ENCODE results near the gene OTOS. TPM values are rescaled to one million over a fixed set of nuclear protein-coding genes. Genes with fewer than 3 reads are reported as not detected.

OTOS gene
- total and polyA plus RNA-seq, 4 donors, result not detected

DNA sequence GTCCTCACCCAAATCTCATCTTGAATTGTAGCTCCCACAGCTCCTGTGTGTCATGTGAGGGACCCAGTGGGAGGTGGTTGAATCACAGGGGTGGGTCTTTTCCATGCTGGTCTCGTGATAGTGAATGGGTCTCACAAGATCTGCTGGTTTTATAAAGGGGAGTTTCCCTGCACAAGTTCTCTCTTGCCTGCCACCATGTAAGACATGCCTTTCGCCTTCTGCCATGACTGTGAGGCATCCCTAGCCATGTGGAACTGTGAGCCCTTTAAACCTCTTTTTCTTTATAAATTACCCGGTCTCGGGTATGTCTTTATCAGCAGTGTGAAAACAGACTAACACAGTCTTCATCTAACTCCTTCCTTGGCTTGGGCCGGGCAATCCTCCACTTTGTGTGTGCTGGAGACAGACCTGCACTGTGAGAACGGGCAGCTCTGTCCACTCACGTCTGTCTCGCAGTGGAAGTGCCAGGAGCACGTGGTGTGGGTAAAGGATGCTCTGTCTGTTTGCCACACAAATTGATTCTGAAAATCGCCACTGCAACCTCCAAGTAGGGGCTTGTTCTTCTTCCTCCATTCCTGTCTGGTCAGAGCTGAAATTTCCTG, 47.6 kb upstream of the OTOS start:
- no peak overlapping the region for H3K27ac ChIP-seq (ENCODE audit: low read depth in 1 of 2, low read length in 2 of 2)
- peaks cover 0 to 11% (median 0%) of the 10 kb centered on the region in 4 donors for H3K27me3 ChIP-seq (ENCODE audit: control insufficient read depth in 4 of 4, insufficient read depth in 4 of 4, low read length in 3 of 4)
- no peak overlapping the region for H3K9ac ChIP-seq (ENCODE audit: low read depth in 1 of 2, low read length in 2 of 2)
- H3K9me3 ChIP-seq (ENCODE audit: control insufficient read depth in 4 of 4, low read length in 3 of 4), result no peaks in the 10 kb centered on the region
- H3K4me3 ChIP-seq (ENCODE audit: low read depth in 1 of 3, low read length in 3 of 3), result no peak overlapping the region
- no peaks in the 10 kb centered on the region for H3K4me1 ChIP-seq (ENCODE audit: control insufficient read depth in 4 of 4, insufficient read depth in 4 of 4, low read length in 3 of 4)
- TF ChIP-seq FOXA1 (IDR thresholded peaks at IDR 0.05), result no peak
- no peak for TF ChIP-seq FOXA2 (IDR thresholded peaks at IDR 0.05)
- TF ChIP-seq HNF4G (IDR thresholded peaks at IDR 0.05), result no peak
- TF ChIP-seq, protein P1, sequence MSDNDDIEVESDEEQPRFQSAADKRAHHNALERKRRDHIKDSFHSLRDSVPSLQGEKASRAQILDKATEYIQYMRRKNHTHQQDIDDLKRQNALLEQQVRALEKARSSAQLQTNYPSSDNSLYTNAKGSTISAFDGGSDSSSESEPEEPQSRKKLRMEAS (IDR thresholded peaks at IDR 0.05), result no peak
- TF ChIP-seq TAF1 (conservative IDR thresholded peaks at IDR 0.05), result no peak
- TF ChIP-seq RAD21 (IDR thresholded peaks at IDR 0.05), result no peak
- TF ChIP-seq, protein P2, sequence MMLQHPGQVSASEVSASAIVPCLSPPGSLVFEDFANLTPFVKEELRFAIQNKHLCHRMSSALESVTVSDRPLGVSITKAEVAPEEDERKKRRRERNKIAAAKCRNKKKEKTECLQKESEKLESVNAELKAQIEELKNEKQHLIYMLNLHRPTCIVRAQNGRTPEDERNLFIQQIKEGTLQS (IDR thresholded peaks at IDR 0.05), result no peak
- TF ChIP-seq GABPA (IDR thresholded peaks at IDR 0.05 in 1 of 2, conservative IDR thresholded peaks at IDR 0.05 in 1 of 2), result no peak
- no peak for DNase-seq (ENCODE audit: low spot score)
- H3K36me3 ChIP-seq (ENCODE audit: control insufficient read depth in 4 of 4, insufficient read depth in 3 of 4, low read depth in 1 of 4, low read length in 3 of 4), result no peaks in the 10 kb centered on the region
- 76% methylated on average over 10 of the region's 10 CpGs for WGBS

DNA sequence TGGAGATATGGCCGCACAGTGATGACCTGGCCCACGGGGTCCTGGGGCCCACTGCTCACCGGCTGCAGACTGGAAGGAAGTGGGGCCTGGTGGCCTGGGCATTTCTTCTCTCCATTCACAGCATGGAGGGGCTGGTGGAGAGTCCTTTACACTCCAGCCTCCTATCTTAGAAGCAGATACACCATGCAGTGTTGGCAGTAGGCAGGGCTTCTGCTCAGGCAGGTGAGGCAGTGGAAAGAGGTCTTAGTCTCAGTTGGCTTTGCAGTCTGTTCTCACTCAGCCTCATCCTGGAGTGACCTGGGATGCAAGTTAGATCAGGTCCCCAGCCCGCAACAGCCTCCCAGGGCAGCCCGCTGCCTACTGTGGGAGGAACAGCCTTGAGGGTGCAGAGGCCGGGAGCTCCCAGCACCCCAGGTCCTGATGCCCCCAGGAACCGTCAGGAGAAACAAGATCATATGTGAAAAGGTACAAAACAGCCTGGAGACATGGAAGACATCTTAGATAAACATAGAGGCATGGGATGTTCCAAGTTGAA, 45.8 kb upstream of the OTOS start:
- peaks cover 0 to 9% (median 0%) of the 10 kb centered on the region in 4 donors for H3K27me3 ChIP-seq (ENCODE audit: control insufficient read depth in 4 of 4, insufficient read depth in 4 of 4, low read length in 3 of 4)
- 85% methylated on average over 7 of the region's 7 CpGs for WGBS
- DNase-seq (ENCODE audit: low spot score), result no peak
- no peak for TF ChIP-seq FOXA1 (IDR thresholded peaks at IDR 0.05)
- TF ChIP-seq, protein P3, sequence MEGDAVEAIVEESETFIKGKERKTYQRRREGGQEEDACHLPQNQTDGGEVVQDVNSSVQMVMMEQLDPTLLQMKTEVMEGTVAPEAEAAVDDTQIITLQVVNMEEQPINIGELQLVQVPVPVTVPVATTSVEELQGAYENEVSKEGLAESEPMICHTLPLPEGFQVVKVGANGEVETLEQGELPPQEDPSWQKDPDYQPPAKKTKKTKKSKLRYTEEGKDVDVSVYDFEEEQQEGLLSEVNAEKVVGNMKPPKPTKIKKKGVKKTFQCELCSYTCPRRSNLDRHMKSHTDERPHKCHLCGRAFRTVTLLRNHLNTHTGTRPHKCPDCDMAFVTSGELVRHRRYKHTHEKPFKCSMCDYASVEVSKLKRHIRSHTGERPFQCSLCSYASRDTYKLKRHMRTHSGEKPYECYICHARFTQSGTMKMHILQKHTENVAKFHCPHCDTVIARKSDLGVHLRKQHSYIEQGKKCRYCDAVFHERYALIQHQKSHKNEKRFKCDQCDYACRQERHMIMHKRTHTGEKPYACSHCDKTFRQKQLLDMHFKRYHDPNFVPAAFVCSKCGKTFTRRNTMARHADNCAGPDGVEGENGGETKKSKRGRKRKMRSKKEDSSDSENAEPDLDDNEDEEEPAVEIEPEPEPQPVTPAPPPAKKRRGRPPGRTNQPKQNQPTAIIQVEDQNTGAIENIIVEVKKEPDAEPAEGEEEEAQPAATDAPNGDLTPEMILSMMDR (IDR thresholded peaks at IDR 0.05; ENCODE audit: low read depth, low read length, missing input control), result no peak
- TF ChIP-seq, protein P4, sequence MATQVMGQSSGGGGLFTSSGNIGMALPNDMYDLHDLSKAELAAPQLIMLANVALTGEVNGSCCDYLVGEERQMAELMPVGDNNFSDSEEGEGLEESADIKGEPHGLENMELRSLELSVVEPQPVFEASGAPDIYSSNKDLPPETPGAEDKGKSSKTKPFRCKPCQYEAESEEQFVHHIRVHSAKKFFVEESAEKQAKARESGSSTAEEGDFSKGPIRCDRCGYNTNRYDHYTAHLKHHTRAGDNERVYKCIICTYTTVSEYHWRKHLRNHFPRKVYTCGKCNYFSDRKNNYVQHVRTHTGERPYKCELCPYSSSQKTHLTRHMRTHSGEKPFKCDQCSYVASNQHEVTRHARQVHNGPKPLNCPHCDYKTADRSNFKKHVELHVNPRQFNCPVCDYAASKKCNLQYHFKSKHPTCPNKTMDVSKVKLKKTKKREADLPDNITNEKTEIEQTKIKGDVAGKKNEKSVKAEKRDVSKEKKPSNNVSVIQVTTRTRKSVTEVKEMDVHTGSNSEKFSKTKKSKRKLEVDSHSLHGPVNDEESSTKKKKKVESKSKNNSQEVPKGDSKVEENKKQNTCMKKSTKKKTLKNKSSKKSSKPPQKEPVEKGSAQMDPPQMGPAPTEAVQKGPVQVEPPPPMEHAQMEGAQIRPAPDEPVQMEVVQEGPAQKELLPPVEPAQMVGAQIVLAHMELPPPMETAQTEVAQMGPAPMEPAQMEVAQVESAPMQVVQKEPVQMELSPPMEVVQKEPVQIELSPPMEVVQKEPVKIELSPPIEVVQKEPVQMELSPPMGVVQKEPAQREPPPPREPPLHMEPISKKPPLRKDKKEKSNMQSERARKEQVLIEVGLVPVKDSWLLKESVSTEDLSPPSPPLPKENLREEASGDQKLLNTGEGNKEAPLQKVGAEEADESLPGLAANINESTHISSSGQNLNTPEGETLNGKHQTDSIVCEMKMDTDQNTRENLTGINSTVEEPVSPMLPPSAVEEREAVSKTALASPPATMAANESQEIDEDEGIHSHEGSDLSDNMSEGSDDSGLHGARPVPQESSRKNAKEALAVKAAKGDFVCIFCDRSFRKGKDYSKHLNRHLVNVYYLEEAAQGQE (IDR thresholded peaks at IDR 0.05), result no peak
- TF ChIP-seq EGR1 (IDR thresholded peaks at IDR 0.05; ENCODE audit: low read depth in 2 of 2), result no peak
- no peak for TF ChIP-seq YY1 (IDR thresholded peaks at IDR 0.05)
- TF ChIP-seq, protein P5, sequence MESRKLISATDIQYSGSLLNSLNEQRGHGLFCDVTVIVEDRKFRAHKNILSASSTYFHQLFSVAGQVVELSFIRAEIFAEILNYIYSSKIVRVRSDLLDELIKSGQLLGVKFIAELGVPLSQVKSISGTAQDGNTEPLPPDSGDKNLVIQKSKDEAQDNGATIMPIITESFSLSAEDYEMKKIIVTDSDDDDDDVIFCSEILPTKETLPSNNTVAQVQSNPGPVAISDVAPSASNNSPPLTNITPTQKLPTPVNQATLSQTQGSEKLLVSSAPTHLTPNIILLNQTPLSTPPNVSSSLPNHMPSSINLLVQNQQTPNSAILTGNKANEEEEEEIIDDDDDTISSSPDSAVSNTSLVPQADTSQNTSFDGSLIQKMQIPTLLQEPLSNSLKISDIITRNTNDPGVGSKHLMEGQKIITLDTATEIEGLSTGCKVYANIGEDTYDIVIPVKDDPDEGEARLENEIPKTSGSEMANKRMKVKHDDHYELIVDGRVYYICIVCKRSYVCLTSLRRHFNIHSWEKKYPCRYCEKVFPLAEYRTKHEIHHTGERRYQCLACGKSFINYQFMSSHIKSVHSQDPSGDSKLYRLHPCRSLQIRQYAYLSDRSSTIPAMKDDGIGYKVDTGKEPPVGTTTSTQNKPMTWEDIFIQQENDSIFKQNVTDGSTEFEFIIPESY (IDR thresholded peaks at IDR 0.05), result no peak
- TF ChIP-seq GABPA (IDR thresholded peaks at IDR 0.05 in 1 of 2, conservative IDR thresholded peaks at IDR 0.05 in 1 of 2), result no peak
- no peak for TF ChIP-seq RAD21 (IDR thresholded peaks at IDR 0.05)
- H3K27ac ChIP-seq (ENCODE audit: low read depth in 1 of 2, low read length in 2 of 2), result no peak overlapping the region
- H3K4me3 ChIP-seq (ENCODE audit: low read depth in 1 of 3, low read length in 3 of 3), result no peak overlapping the region
- H3K4me1 ChIP-seq (ENCODE audit: control insufficient read depth in 4 of 4, insufficient read depth in 4 of 4, low read length in 3 of 4), result no peaks in the 10 kb centered on the region
- no peaks in the 10 kb centered on the region for H3K36me3 ChIP-seq (ENCODE audit: control insufficient read depth in 4 of 4, insufficient read depth in 3 of 4, low read depth in 1 of 4, low read length in 3 of 4)
- no peaks in the 10 kb centered on the region for H3K9me3 ChIP-seq (ENCODE audit: control insufficient read depth in 4 of 4, low read length in 3 of 4)
- no peak overlapping the region for H3K9ac ChIP-seq (ENCODE audit: low read depth in 1 of 2, low read length in 2 of 2)

Measured in liver (tissue), 9 donors.